ENCODE results near the gene C4orf50.

The C4orf50 gene

GRCh38 chr4:5927116-5927515 is 91.1 kb downstream of the C4orf50 start:
- H3K36me3 ChIP-seq (ENCODE audit: insufficient read depth, low read length): no peaks in the 10 kb centered on the region
- H4K20me1 ChIP-seq (ENCODE audit: insufficient read depth, low read length): no peaks in the 10 kb centered on the region
- no peak overlapping the region for H3K27ac ChIP-seq (ENCODE audit: low read length)
- TF ChIP-seq EZH2 (IDR thresholded peaks at IDR 0.05; ENCODE audit: borderline replicate concordance, low read depth, low read length, severe bottlenecking): no peak
- TF ChIP-seq CTCF (IDR thresholded peaks at IDR 0.05; ENCODE audit: borderline replicate concordance, extremely low read depth, low read length, poor library complexity, severe bottlenecking): no peak
- ATAC-seq (ENCODE audit: insufficient read depth, low read depth): no peak
- no peak for DNase-seq
- H3K4me2 ChIP-seq (ENCODE audit: insufficient read depth, low read length): no peak overlapping the region
- H2AFZ ChIP-seq (ENCODE audit: low read depth, low read length): no peak overlapping the region
- no peak overlapping the region for H3K9ac ChIP-seq (ENCODE audit: low read depth, low read length)
- no peaks in the 10 kb centered on the region for H3K9me3 ChIP-seq (ENCODE audit: insufficient read depth, low read length, severe bottlenecking)
- no peak overlapping the region for H3K4me3 ChIP-seq (ENCODE audit: low read depth in 1 of 2, low read length in 2 of 2)
- no peaks in the 10 kb centered on the region for H3K4me1 ChIP-seq (ENCODE audit: insufficient read depth, low read length)
- H3K79me2 ChIP-seq (ENCODE audit: insufficient read depth, low read length): no peaks in the 10 kb centered on the region
- no peaks in the 10 kb centered on the region for H3K27me3 ChIP-seq (ENCODE audit: insufficient read depth, low read length, poor library complexity)

GRCh38 chr4:5926598-5926997 is 91.6 kb downstream of the C4orf50 start:
- ATAC-seq (ENCODE audit: insufficient read depth, low read depth) (no peak), DNase-seq (no peak)
- Histone ChIP-seq H2AFZ (ENCODE audit: low read depth, low read length) (no peak overlapping the region), H3K4me3 (ENCODE audit: low read depth in 1 of 2, low read length in 2 of 2) (no peak overlapping the region), H3K79me2 (ENCODE audit: insufficient read depth, low read length) (no peaks in the 10 kb centered on the region), H3K27me3 (ENCODE audit: insufficient read depth, low read length, poor library complexity) (no peaks in the 10 kb centered on the region), H3K9me3 (ENCODE audit: insufficient read depth, low read length, severe bottlenecking) (no peaks in the 10 kb centered on the region), H3K4me1 (ENCODE audit: insufficient read depth, low read length) (no peaks in the 10 kb centered on the region), H3K9ac (ENCODE audit: low read depth, low read length) (no peak overlapping the region), H3K36me3 (ENCODE audit: insufficient read depth, low read length) (no peaks in the 10 kb centered on the region), H4K20me1 (ENCODE audit: insufficient read depth, low read length) (no peaks in the 10 kb centered on the region), H3K4me2 (ENCODE audit: insufficient read depth, low read length) (no peak overlapping the region), H3K27ac (ENCODE audit: low read length) (no peak overlapping the region)
- TF ChIP-seq CTCF (IDR thresholded peaks at IDR 0.05; ENCODE audit: borderline replicate concordance, extremely low read depth, low read length, poor library complexity, severe bottlenecking) (no peak), EZH2 (IDR thresholded peaks at IDR 0.05; ENCODE audit: borderline replicate concordance, low read depth, low read length, severe bottlenecking) (no peak)

- H3K4me2 ChIP-seq (ENCODE audit: insufficient read depth, low read length): no peak overlapping the region
- no peak for ATAC-seq (ENCODE audit: insufficient read depth, low read depth)
- H3K27me3 ChIP-seq (ENCODE audit: insufficient read depth, low read length, poor library complexity): no peaks in the 10 kb centered on the region
- no peak for DNase-seq
- H3K4me3 ChIP-seq (ENCODE audit: low read depth in 1 of 2, low read length in 2 of 2): no peak overlapping the region
- TF ChIP-seq EZH2 (IDR thresholded peaks at IDR 0.05; ENCODE audit: borderline replicate concordance, low read depth, low read length, severe bottlenecking): no peak
- TF ChIP-seq CTCF (IDR thresholded peaks at IDR 0.05; ENCODE audit: borderline replicate concordance, extremely low read depth, low read length, poor library complexity, severe bottlenecking): no peak
- no peaks in the 10 kb centered on the region for H4K20me1 ChIP-seq (ENCODE audit: insufficient read depth, low read length)
- no peaks in the 10 kb centered on the region for H3K79me2 ChIP-seq (ENCODE audit: insufficient read depth, low read length)
- no peak overlapping the region for H3K9ac ChIP-seq (ENCODE audit: low read depth, low read length)
- no peaks in the 10 kb centered on the region for H3K4me1 ChIP-seq (ENCODE audit: insufficient read depth, low read length)
- no peak overlapping the region for H2AFZ ChIP-seq (ENCODE audit: low read depth, low read length)
- H3K36me3 ChIP-seq (ENCODE audit: insufficient read depth, low read length): no peaks in the 10 kb centered on the region
- H3K27ac ChIP-seq (ENCODE audit: low read length): no peak overlapping the region
- no peaks in the 10 kb centered on the region for H3K9me3 ChIP-seq (ENCODE audit: insufficient read depth, low read length, severe bottlenecking)
Observed at GRCh38 chr4:5925419-5926200, 92.6 kb downstream of the C4orf50 start.

Data from DND-41 (cell line).